ENCODE measurements around the gene QRICH2.

GRCh38 chr17:76276461-76277299 lies 31.4 kb downstream of the QRICH2 start:
- no peak for TF ChIP-seq CTCF (IDR thresholded peaks at IDR 0.05)
- TF ChIP-seq POLR2A (IDR thresholded peaks at IDR 0.05) = no peak

Measured in testis (tissue), 2 donors.